ENCODE data around the gene TCTN1.
A peak's percentile ranks its signal among the peaks of the same experiment; 100 is the strongest.
"Not testable (repeated sequence)": the region's sequence is repeated elsewhere in the genome, so short reads cannot be mapped to it uniquely, and the experiment has no call there.

The TCTN1 gene

DNA sequence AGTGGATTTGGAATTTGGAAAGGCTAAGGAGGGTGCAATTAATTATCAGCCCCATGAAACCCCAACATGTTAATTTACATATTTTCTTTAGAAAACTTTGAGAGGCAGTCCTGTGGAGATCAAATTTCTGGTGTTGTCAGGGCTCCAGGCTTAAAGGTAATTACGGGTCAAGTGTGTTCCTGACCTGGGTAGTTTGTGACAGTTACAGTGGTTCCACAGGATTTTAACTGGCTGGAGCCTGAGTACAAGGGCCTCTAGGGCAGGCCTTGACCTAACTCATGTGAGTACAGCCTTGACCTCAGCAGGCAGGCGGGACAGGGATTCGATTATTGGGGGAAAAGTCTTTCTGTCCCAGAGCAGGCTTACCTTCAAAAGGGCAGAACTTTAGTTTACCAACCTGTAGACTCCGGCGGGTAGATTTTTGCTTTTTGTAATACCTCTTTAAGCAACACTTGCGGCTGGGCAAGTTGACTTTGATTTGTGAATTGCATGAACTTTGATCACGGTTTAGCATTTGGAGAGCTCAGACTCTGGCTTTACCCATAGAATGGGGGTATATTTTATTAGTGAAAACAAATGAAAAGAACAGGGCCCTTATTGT is 22.4 kb upstream of the TCTN1 start:
- Histone ChIP-seq H3K4me3 (ENCODE audit: low read length) (no peak overlapping the region), H3K27ac (ENCODE audit: low read depth, low read length) (peak overlapping the region; percentile 3), H3K9ac (ENCODE audit: low read length) (no peak overlapping the region), H3K4me1 (ENCODE audit: control insufficient read depth, insufficient read depth, low read length) (peaks cover 2% of the 10 kb centered on the region), H3K36me3 (ENCODE audit: control insufficient read depth, insufficient read depth, low read length) (no peaks in the 10 kb centered on the region), H3K27me3 (ENCODE audit: control insufficient read depth, insufficient read depth, low read length) (no peaks in the 10 kb centered on the region)

DNA sequence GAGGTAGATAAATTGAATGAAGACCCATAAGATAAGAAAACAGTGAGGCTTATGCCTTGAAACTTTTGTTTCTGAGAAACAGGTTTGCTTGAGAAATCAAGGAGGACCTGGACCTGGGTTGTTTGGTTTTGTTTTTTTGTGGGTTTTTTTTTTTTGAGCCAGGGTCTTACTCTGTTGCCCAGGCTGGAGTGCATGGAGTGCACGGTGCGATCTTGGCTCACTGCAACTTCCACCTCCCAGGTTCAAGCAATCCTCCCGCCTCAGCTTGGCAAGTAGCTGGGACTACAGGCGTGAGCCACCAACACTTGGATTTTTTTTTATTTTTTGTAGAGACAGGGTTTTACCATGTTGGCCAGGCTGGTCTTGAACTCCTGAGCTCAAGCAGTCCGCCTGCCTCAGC is 21.9 kb upstream of the TCTN1 start:
- Histone ChIP-seq H3K36me3 (ENCODE audit: control insufficient read depth, insufficient read depth, low read length) (no peaks in the 10 kb centered on the region), H3K9ac (ENCODE audit: low read length) (no peak overlapping the region), H3K4me3 (ENCODE audit: low read length) (no peak overlapping the region), H3K4me1 (ENCODE audit: control insufficient read depth, insufficient read depth, low read length) (peaks cover 2% of the 10 kb centered on the region), H3K27me3 (ENCODE audit: control insufficient read depth, insufficient read depth, low read length) (no peaks in the 10 kb centered on the region), H3K27ac (ENCODE audit: low read depth, low read length) (no peak overlapping the region)

DNA sequence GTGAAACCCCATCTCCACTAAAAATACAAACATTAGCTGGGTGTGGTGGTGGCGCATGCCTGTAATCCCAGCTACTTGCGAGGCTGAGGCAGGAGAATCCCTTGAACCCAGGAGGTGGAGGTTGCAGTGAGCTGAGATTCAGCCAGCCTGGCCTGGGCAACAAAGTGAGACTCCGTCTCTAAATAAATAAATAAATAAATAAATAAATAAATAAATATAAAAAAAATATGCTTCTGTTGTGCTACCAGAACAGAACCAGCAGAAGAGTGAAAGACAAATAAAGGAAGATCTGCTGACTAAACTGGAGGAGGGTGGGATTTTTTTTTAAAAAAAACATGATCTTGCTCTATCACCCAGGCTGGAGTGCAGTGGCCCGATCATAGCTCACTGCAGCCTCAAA is 21.0 kb upstream of the TCTN1 start:
- not testable (repeated sequence) for H3K9ac ChIP-seq (ENCODE audit: low read length); H3K36me3 ChIP-seq (ENCODE audit: control insufficient read depth, insufficient read depth, low read length); H3K27ac ChIP-seq (ENCODE audit: low read depth, low read length); H3K27me3 ChIP-seq (ENCODE audit: control insufficient read depth, insufficient read depth, low read length); H3K4me1 ChIP-seq (ENCODE audit: control insufficient read depth, insufficient read depth, low read length); H3K4me3 ChIP-seq (ENCODE audit: low read length)

DNA sequence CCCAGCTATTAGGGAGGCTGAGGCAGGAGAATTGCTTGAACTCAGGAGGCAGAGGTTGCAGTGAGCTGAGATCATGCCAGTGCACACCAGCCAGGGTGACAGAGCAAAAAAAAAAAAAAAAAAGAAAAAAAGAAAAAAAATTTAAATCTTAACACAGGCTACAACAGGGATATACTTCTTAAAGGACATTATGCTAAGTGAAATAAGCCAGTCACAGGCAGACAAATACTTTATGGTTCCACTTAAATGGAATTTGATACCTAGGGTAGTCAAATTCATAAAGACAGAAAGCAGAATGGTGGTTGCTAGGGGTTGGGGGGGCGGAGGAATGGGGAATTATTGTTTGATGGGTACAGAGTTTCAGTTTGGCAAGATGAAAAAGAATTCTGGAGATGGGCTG is 16.0 kb upstream of the TCTN1 start:
- Histone ChIP-seq H3K4me1 (ENCODE audit: control insufficient read depth, insufficient read depth, low read length) (no peaks in the 10 kb centered on the region), H3K9ac (ENCODE audit: low read length) (no peak overlapping the region), H3K4me3 (ENCODE audit: low read length) (no peak overlapping the region), H3K27me3 (ENCODE audit: control insufficient read depth, insufficient read depth, low read length) (no peaks in the 10 kb centered on the region), H3K36me3 (ENCODE audit: control insufficient read depth, insufficient read depth, low read length) (no peaks in the 10 kb centered on the region), H3K27ac (ENCODE audit: low read depth, low read length) (no peak overlapping the region)

DNA sequence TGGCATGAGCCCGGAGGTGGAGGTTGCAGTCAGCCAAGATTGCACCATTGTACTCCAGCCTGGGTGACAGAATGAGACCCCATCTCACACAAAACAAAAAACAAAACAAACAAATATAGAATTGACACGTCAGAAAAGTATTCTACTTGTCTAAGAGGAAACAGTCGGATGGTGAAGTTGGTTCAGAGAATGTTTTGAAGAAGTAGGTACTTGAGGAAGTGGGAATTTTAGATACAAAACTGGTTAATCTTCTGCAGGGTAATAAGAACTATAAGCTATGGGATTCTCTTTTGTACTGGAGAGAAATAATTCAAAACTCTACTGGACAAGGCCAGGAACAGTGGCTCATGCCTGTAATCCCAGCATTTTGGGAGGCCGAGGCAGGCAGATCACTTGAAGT is 14.6 kb upstream of the TCTN1 start:
- H3K27ac ChIP-seq (ENCODE audit: low read depth, low read length): no peak overlapping the region
- no peaks in the 10 kb centered on the region for H3K27me3 ChIP-seq (ENCODE audit: control insufficient read depth, insufficient read depth, low read length)
- no peak overlapping the region for H3K4me3 ChIP-seq (ENCODE audit: low read length)
- no peak overlapping the region for H3K9ac ChIP-seq (ENCODE audit: low read length)
- H3K4me1 ChIP-seq (ENCODE audit: control insufficient read depth, insufficient read depth, low read length): no peaks in the 10 kb centered on the region
- H3K36me3 ChIP-seq (ENCODE audit: control insufficient read depth, insufficient read depth, low read length): no peaks in the 10 kb centered on the region

DNA sequence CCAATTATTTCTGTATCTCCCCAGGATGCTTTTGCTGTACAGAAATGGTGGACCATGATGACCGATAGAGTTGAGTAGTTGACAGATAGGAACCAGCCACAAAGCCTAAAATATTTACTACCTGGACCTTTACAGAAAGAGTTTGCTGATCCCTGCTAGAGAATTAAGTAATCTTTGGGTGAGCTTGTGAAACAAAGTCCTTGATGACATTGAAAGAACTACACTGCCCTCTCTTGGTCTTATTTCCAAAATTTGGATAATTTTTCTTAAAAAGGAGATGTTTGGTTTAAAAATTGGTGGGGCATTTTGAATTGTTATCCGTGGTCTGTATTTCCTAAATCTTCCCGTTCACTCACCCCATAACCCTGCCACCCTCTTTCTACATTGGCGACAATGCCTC is 13.7 kb upstream of the TCTN1 start:
- no peak overlapping the region for H3K27ac ChIP-seq (ENCODE audit: low read depth, low read length)
- no peaks in the 10 kb centered on the region for H3K36me3 ChIP-seq (ENCODE audit: control insufficient read depth, insufficient read depth, low read length)
- no peaks in the 10 kb centered on the region for H3K4me1 ChIP-seq (ENCODE audit: control insufficient read depth, insufficient read depth, low read length)
- H3K4me3 ChIP-seq (ENCODE audit: low read length): no peak overlapping the region
- no peaks in the 10 kb centered on the region for H3K27me3 ChIP-seq (ENCODE audit: control insufficient read depth, insufficient read depth, low read length)
- no peak overlapping the region for H3K9ac ChIP-seq (ENCODE audit: low read length)

DNA sequence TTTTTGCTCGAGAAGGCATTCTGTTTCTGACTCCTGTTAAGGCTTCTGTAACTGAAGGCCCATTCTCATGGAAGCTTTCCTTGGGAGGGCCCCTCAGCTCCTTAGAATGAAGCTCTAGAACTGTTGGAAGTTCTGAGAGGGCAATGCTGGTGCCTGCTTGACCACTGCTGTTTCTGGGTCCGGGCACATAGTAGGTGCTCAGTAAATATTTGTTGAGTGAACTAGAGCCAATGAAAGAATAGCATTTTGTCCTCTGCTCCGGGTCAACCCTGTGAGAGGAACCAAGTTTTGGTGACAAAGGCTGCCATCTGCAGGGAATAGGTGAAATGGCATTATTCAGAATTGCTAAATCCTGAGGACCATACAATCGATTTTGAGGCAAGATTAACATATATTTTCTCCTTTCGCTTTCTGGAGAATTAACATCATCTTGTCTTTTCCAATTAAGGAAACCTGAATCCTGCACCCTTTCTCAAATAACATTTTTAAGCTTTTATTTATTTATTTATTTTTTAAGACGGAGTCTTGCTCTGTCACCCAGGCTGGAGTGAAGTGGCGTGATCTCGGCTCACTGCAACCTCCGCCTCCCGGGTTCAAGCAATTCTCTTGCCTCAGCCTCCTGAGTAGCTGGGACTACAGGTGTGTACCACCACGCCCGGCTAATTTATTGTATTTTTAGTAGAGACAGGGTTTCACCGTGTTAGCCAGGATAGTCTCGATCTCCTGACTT is 11.7 kb upstream of the TCTN1 start:
- not testable (repeated sequence) for H3K4me1 ChIP-seq (ENCODE audit: control insufficient read depth, insufficient read depth, low read length); H3K27me3 ChIP-seq (ENCODE audit: control insufficient read depth, insufficient read depth, low read length); H3K27ac ChIP-seq (ENCODE audit: low read depth, low read length); H3K36me3 ChIP-seq (ENCODE audit: control insufficient read depth, insufficient read depth, low read length); H3K9ac ChIP-seq (ENCODE audit: low read length); H3K4me3 ChIP-seq (ENCODE audit: low read length)

DNA sequence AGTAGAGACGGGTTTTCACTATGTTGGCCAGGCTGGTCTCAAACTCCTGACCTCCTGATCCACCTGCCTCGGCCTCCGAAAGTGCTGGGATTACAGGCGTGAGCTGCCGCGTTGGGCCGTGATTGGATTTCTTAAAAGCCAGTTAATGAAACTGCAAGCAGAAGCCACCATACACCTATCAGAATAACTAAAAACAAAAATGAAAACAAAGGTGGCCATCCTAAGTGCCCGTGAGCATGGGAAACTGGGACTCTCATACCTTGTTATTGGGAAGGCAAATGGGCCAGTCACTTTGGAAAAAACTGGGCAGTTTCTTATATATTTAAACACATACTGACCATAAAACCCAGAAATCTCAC is 7.7 kb upstream of the TCTN1 start:
- Histone ChIP-seq H3K4me1 (ENCODE audit: control insufficient read depth, insufficient read depth, low read length) (no peaks in the 10 kb centered on the region), H3K36me3 (ENCODE audit: control insufficient read depth, insufficient read depth, low read length) (no peaks in the 10 kb centered on the region), H3K27me3 (ENCODE audit: control insufficient read depth, insufficient read depth, low read length) (no peaks in the 10 kb centered on the region), H3K4me3 (ENCODE audit: low read length) (no peak overlapping the region), H3K27ac (ENCODE audit: low read depth, low read length) (no peak overlapping the region), H3K9ac (ENCODE audit: low read length) (no peak overlapping the region)

DNA sequence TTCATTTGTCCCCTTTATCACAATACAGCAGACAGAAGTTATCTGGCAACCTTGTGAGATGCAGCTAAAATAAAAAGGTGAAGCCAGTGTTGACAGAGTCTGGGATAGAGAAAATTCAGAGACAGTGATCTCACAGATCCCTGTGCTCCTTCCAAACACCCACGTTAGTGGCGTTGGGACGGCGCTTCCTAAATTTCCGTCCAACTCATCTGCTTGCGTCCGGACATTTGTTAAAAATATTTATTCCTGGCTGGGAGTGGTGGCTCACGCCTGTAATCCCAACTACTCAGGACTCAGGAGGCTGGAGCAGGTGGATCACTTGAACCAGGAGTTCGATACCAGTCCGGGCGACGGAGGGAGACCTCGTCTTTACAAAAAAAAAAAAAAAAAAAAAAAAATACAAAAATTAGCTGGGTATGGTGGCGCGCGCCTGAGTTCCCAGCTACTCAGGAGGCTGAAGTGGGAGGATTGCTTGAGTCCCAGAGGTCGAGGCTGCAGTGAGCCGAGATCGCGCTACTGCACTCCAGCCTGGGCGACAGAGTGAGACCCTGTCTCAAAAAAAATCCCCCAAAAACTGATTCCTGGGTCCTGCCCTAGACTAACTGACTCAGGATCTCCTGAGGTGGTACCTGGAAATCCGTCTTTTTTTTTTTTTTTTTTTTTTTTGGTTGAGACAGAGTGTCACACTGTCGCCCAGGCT is 708 bp upstream of the TCTN1 start:
- peaks cover 4% of the 10 kb centered on the region for H3K4me1 ChIP-seq (ENCODE audit: control insufficient read depth, insufficient read depth, low read length)
- peak overlapping the region; percentile 70 for H3K9ac ChIP-seq (ENCODE audit: low read length)
- peak overlapping the region; percentile 74 for H3K4me3 ChIP-seq (ENCODE audit: low read length)
- H3K27me3 ChIP-seq (ENCODE audit: control insufficient read depth, insufficient read depth, low read length): no peaks in the 10 kb centered on the region
- peak overlapping the region; percentile 32 for H3K27ac ChIP-seq (ENCODE audit: low read depth, low read length)
- no peaks in the 10 kb centered on the region for H3K36me3 ChIP-seq (ENCODE audit: control insufficient read depth, insufficient read depth, low read length)

DNA sequence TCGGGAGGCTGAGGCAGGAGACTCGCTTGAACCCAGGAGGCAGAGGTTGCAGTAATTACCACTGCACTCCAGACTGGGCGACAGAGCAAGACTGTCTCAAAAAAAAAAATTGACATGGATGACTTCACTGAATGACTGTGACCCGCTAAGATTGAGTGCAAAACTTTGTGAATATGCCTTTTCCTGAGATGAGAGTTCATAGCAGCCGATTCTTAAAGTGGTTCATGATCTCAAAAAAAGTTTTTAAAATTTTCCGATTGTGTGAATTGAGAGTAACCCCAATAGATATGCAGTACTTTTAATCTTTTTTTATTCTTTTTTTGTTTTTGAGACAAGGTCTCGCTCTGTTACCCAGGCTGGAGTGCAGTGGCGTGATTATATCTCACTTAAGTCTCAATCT is 1.2 kb downstream of the TCTN1 start:
- no peak overlapping the region for H3K9ac ChIP-seq (ENCODE audit: low read length)
- H3K27me3 ChIP-seq (ENCODE audit: control insufficient read depth, insufficient read depth, low read length): no peaks in the 10 kb centered on the region
- peaks cover 4% of the 10 kb centered on the region for H3K4me1 ChIP-seq (ENCODE audit: control insufficient read depth, insufficient read depth, low read length)
- no peak overlapping the region for H3K27ac ChIP-seq (ENCODE audit: low read depth, low read length)
- H3K36me3 ChIP-seq (ENCODE audit: control insufficient read depth, insufficient read depth, low read length): no peaks in the 10 kb centered on the region
- H3K4me3 ChIP-seq (ENCODE audit: low read length): no peak overlapping the region

DNA sequence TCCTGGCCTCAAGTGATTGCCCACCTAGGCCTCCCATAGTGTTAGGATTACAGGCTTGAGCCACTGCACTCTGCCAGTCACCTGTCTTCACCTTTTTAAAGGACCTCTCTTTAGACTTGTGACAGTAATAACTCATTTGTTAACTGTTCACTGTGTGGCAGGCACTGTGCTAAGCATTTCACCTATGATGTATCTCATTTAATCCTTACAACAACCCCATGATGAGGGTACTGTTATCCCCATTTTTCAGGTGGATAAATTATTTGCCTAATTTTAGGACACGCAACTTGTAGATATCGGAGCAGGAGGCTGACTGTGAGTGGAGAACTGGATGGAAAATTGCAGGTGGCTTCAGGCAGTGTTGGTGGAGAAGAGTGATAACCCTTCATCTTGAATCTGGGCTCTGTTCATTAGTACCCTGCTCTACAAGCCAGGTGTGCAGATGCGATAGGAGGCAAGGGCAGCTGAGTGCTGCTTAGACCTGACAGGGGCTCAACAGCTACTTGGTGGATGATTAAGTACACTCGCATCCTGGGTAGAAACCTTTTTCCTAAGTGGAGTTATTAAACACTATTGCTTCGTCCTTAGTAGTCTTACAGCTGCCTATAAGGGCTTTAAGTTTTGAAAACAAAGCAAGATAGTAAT is 2.7 kb downstream of the TCTN1 start:
- H3K27ac ChIP-seq (ENCODE audit: low read depth, low read length): no peak overlapping the region
- no peaks in the 10 kb centered on the region for H3K27me3 ChIP-seq (ENCODE audit: control insufficient read depth, insufficient read depth, low read length)
- H3K36me3 ChIP-seq (ENCODE audit: control insufficient read depth, insufficient read depth, low read length): no peaks in the 10 kb centered on the region
- no peak overlapping the region for H3K9ac ChIP-seq (ENCODE audit: low read length)
- H3K4me1 ChIP-seq (ENCODE audit: control insufficient read depth, insufficient read depth, low read length): peaks cover 4% of the 10 kb centered on the region
- no peak overlapping the region for H3K4me3 ChIP-seq (ENCODE audit: low read length)

DNA sequence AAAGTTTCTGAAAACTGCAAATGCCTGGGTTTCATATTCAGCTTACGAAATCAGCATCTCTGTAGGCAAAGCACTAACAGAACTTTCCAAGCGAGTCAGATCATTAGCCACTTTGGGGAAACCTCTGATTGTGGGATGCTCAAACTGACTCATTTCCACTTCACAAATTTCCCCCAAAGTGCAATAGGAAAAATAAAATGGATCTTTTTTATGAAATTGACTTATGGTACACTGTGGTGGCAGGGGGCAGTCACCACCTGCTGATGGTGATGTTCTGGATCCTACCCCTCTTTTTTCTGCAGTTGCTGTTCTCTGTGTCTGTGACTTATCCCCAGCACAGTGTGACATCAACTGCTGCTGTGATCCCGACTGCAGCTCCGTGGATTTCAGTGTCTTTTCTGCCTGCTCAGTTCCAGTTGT is 5.6 kb downstream of the TCTN1 start:
- H3K27ac ChIP-seq (ENCODE audit: low read depth, low read length): no peak overlapping the region
- no peak overlapping the region for H3K4me3 ChIP-seq (ENCODE audit: low read length)
- no peaks in the 10 kb centered on the region for H3K27me3 ChIP-seq (ENCODE audit: control insufficient read depth, insufficient read depth, low read length)
- H3K36me3 ChIP-seq (ENCODE audit: control insufficient read depth, insufficient read depth, low read length): no peaks in the 10 kb centered on the region
- no peak overlapping the region for H3K9ac ChIP-seq (ENCODE audit: low read length)
- peaks cover 2% of the 10 kb centered on the region for H3K4me1 ChIP-seq (ENCODE audit: control insufficient read depth, insufficient read depth, low read length)

Measured in rectal smooth muscle tissue (tissue), 1 donor.